Body of pancreas (tissue), 4 donors: Measurements from ENCODE around the gene RNF213. TPM values are rescaled to one million over a fixed set of nuclear protein-coding genes. Genes with fewer than 3 reads are reported as not detected.

Experiments
- ATAC-seq: fragments of 150-250 bp; one replicate; pipeline ENCODE4 v1.9.1; 2016
- DNase-seq, 4 donors: peaks; one replicate each; pipeline ENCODE4 v3.0.0-alpha.2; 2019
- H3K27ac ChIP-seq, 4 donors: fragments of 200-600 bp; sonication (generic); 1 replicate in 3 of 4; 2 replicates in 1 of 4; pipeline versions ENCODE4 v1.5.1 to v1.6.1; 2016 to 2019; ENCODE audit warnings: mild to moderate bottlenecking in 1 of 4, mixed read lengths in 1 of 4, moderate library complexity in 1 of 4
- H3K27me3 ChIP-seq, 2 donors: fragments of 200-600 bp; sonication (generic); one replicate each; pipeline ENCODE4 v1.6.0; 2016; ENCODE audit warnings: mild to moderate bottlenecking in 1 of 2
- H3K36me3 ChIP-seq, 2 donors: fragments of 200-600 bp; sonication (generic); replicated peaks in 1 of 2; 2 replicates each; pipeline ENCODE4 v1.5.1; 2016; ENCODE audit warnings: low read depth in 2 of 2; ENCODE audit not compliant: insufficient read depth in 1 of 2
- H3K4me1 ChIP-seq: fragments of 200-600 bp; sonication (generic); one replicate; pipeline ENCODE4 v1.6.0; 2016
- H3K4me3 ChIP-seq, 2 donors: fragments of 200-600 bp; sonication (generic); 1 replicate in 1 of 2; 2 replicates in 1 of 2; pipeline ENCODE4 v1.5.1; 2016 to 2019
- H3K9me3 ChIP-seq, 3 donors: fragments of 200-600 bp; sonication (generic); 1 replicate in 2 of 3; 2 replicates in 1 of 3; pipeline ENCODE4 v1.5.1; 2016
- POLR2A ChIP-seq, 3 donors: fragments of 450-650 bp; IDR thresholded peaks; one replicate each; pipeline ENCODE4 v1.6.1; 2016; ENCODE audit warnings: antibody characterized with exemption in 3 of 3, mild to moderate bottlenecking in 2 of 3
- WGBS, 2 donors: methylation state at CpG; one replicate each; pipeline ENCODE4 v1.1.5; 2017; 5-methylcytosine and 5-hydroxymethylcytosine counted together
- intact Hi-C: fragments of 100-400 bp; cut with DNase I; formaldehyde crosslinking; loops from one replicate; pipeline ENCODE4 v1.15.1; 2023
- total RNA-seq, 2 donors: library from RNA; depleted of rRNA; stranded (reverse); fragments of >200 nt; gene quantifications; one replicate each; pipeline ENCODE4 v1.1.0, GENCODE V29; 2016
- TF ChIP-seq, protein P1 (sequence below), 7 experiments: fragments of 450-650 bp in 4 of 7; fragments of 200-600 bp in 3 of 7; sonication (generic) in 3 of 7; IDR thresholded peaks; one replicate each; pipeline ENCODE4 v1.5.1; 2016 to 2019; ENCODE audit warnings: antibody characterized with exemption in 7 of 7

RNF213 gene
- total RNA-seq, 2 donors from 2014 or later: 60.7 to 69.5 TPM

- H3K4me3 ChIP-seq: no peak overlapping the region
- H3K27ac ChIP-seq: no peak overlapping the region
- DNase-seq (no peak), ATAC-seq (no peak)
- H3K9me3 ChIP-seq: no peaks in the 10 kb centered on the region
- intact Hi-C loops: no loop called here
- no peaks in the 10 kb centered on the region for H3K4me1 ChIP-seq
- 87 to 97% methylated on average over 14 to 21 of the region's 21 CpGs for WGBS, 2 donors
- H3K27me3 ChIP-seq: no peaks in the 10 kb centered on the region
- H3K36me3 ChIP-seq: peaks cover 9 to 51% of the 10 kb centered on the region in 2 donors
- TF ChIP-seq, protein P1, sequence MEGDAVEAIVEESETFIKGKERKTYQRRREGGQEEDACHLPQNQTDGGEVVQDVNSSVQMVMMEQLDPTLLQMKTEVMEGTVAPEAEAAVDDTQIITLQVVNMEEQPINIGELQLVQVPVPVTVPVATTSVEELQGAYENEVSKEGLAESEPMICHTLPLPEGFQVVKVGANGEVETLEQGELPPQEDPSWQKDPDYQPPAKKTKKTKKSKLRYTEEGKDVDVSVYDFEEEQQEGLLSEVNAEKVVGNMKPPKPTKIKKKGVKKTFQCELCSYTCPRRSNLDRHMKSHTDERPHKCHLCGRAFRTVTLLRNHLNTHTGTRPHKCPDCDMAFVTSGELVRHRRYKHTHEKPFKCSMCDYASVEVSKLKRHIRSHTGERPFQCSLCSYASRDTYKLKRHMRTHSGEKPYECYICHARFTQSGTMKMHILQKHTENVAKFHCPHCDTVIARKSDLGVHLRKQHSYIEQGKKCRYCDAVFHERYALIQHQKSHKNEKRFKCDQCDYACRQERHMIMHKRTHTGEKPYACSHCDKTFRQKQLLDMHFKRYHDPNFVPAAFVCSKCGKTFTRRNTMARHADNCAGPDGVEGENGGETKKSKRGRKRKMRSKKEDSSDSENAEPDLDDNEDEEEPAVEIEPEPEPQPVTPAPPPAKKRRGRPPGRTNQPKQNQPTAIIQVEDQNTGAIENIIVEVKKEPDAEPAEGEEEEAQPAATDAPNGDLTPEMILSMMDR (IDR thresholded peaks at IDR 0.05): no peak
- TF ChIP-seq POLR2A (IDR thresholded peaks at IDR 0.05): no peak
Measured at GRCh38 chr17:80380555-80381002, 119.9 kb downstream of the RNF213 start.

- H3K9me3 ChIP-seq: no peaks in the 10 kb centered on the region
- ATAC-seq (no peak), DNase-seq (no peak)
- H3K27me3 ChIP-seq: no peaks in the 10 kb centered on the region
- H3K27ac ChIP-seq: no peak overlapping the region
- peaks cover 9 to 55% of the 10 kb centered on the region in 2 donors for H3K36me3 ChIP-seq
- TF ChIP-seq POLR2A (IDR thresholded peaks at IDR 0.05): no peak
- TF ChIP-seq, protein P1 (IDR thresholded peaks at IDR 0.05): no peak
- 92 to 94% methylated on average over 11 to 18 of the region's 18 CpGs for WGBS, 2 donors
- no peaks in the 10 kb centered on the region for H3K4me1 ChIP-seq
- intact Hi-C loops: no loop called here
- H3K4me3 ChIP-seq: no peak overlapping the region
Measured at GRCh38 chr17:80381416-80381923, 120.8 kb downstream of the RNF213 start.

GRCh38 chr17:80382446-80382845 lies 121.8 kb downstream of the RNF213 start:
- intact Hi-C loops: no loop called here
- TF ChIP-seq POLR2A (IDR thresholded peaks at IDR 0.05): no peak
- TF ChIP-seq, protein P1 (IDR thresholded peaks at IDR 0.05): no peak
- no peaks in the 10 kb centered on the region for H3K27me3 ChIP-seq
- DNase-seq (no peak), ATAC-seq (no peak)
- WGBS, 2 donors: 72 to 82% methylated on average over 3 of the region's 3 CpGs
- H3K27ac ChIP-seq: no peak overlapping the region
- no peaks in the 10 kb centered on the region for H3K4me1 ChIP-seq
- H3K9me3 ChIP-seq: no peaks in the 10 kb centered on the region
- no peak overlapping the region for H3K4me3 ChIP-seq
- peaks cover 9 to 51% of the 10 kb centered on the region in 2 donors for H3K36me3 ChIP-seq

DNA sequence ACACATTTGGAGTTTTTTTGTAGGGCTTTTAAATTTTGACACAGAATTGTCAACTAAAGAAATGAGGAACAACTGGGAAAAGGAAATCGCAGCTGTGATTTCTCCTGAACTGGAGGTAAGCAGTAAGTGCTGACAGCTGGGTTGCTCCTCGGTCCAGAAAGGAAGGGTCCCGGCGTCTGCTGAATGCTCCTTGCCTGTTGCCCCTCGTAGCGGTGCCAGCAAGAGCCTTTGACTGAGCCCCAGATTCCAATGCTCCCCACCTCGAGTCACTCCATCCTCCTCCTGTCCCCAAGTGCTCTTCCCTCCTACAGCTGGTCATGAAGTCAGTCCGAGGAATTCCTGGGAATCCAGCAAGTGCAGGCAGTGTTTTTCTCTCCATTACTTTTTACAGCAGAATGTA lies 122.3 kb downstream of the RNF213 start:
- 88 to 90% methylated on average over 8 of the region's 8 CpGs for WGBS, 2 donors
- intact Hi-C loops: no loop called here
- peaks cover 9 to 49% of the 10 kb centered on the region in 2 donors for H3K36me3 ChIP-seq

More for the DNA sequence above, 122.3 kb downstream of the RNF213 start:
- DNase-seq (no peak), ATAC-seq (no peak)
- no peak overlapping the region for H3K27ac ChIP-seq
- H3K27me3 ChIP-seq: no peaks in the 10 kb centered on the region
- no peaks in the 10 kb centered on the region for H3K9me3 ChIP-seq
- no peak overlapping the region for H3K4me3 ChIP-seq
- no peaks in the 10 kb centered on the region for H3K4me1 ChIP-seq
- TF ChIP-seq, protein P1 (IDR thresholded peaks at IDR 0.05): no peak
- TF ChIP-seq POLR2A (IDR thresholded peaks at IDR 0.05): no peak
